SW480 (cell line): ENCODE results near the gene TANGO6.
"Not testable (repeated sequence)": the region's sequence is repeated elsewhere in the genome, so short reads cannot be mapped to it uniquely, and the experiment has no call there.

Experiments
- DNase-seq: peaks from one replicate; pipeline ENCODE4 v3.0.0-alpha.2; 2016; ENCODE audit warnings: low spot score

TANGO6 gene

GRCh38 chr16:68969338-68969737, 126.0 kb downstream of the TANGO6 start:
- no peak for DNase-seq

- DNase-seq, result no peak
Observed at GRCh38 chr16:68972013-68972412, 128.7 kb downstream of the TANGO6 start.

- no peak for DNase-seq
Observed at GRCh38 chr16:68972720-68973119, 129.4 kb downstream of the TANGO6 start.

- DNase-seq, result no peak
Observed at GRCh38 chr16:68973611-68974120, 130.3 kb downstream of the TANGO6 start.

- no peak for DNase-seq
Observed at GRCh38 chr16:68978303-68978954, 135.1 kb downstream of the TANGO6 start.

GRCh38 chr16:68980695-68981315, 137.5 kb downstream of the TANGO6 start:
- no peak for DNase-seq

- no peak for DNase-seq
Observed at GRCh38 chr16:68981971-68982370, 138.6 kb downstream of the TANGO6 start.

GRCh38 chr16:68984467-68984866, 141.1 kb downstream of the TANGO6 start:
- DNase-seq, result no peak

- DNase-seq, result no peak
Observed at GRCh38 chr16:68985268-68985667, 141.9 kb downstream of the TANGO6 start.

GRCh38 chr16:68985855-68986254, 142.5 kb downstream of the TANGO6 start:
- no peak for DNase-seq

- DNase-seq, result no peak
Observed at GRCh38 chr16:68987734-68988457, 144.6 kb downstream of the TANGO6 start.

- not testable (repeated sequence) for DNase-seq
Observed at GRCh38 chr16:68990172-68990845, 147.0 kb downstream of the TANGO6 start.

- no peak for DNase-seq
Observed at GRCh38 chr16:68991075-68991474, 147.7 kb downstream of the TANGO6 start.

GRCh38 chr16:68992521-68992920, 149.2 kb downstream of the TANGO6 start:
- no peak for DNase-seq

- no peak for DNase-seq
Observed at GRCh38 chr16:68993456-68993855, 150.1 kb downstream of the TANGO6 start.

- DNase-seq, result peak; percentile 17
Observed at GRCh38 chr16:68993885-68994284, 150.6 kb downstream of the TANGO6 start.

GRCh38 chr16:68994324-68994723, 151.0 kb downstream of the TANGO6 start:
- no peak for DNase-seq

GRCh38 chr16:68995011-68995504, 151.7 kb downstream of the TANGO6 start:
- DNase-seq, result peak; percentile 78

GRCh38 chr16:68997564-68997963, 154.2 kb downstream of the TANGO6 start:
- no peak for DNase-seq

- DNase-seq, result no peak
Observed at GRCh38 chr16:68999114-68999513, 155.8 kb downstream of the TANGO6 start.

GRCh38 chr16:69003500-69003899, 160.2 kb downstream of the TANGO6 start:
- no peak for DNase-seq

GRCh38 chr16:69005641-69006355, 162.5 kb downstream of the TANGO6 start:
- no peak for DNase-seq
